NAMALWA (cell line): Measurements from ENCODE around the gene ATP7B.

Experiments
- DNase-seq: peaks from one replicate; pipeline ENCODE4 v3.0.0-alpha.2; 2015; ENCODE audit warnings: low spot score

Gene ATP7B

DNA sequence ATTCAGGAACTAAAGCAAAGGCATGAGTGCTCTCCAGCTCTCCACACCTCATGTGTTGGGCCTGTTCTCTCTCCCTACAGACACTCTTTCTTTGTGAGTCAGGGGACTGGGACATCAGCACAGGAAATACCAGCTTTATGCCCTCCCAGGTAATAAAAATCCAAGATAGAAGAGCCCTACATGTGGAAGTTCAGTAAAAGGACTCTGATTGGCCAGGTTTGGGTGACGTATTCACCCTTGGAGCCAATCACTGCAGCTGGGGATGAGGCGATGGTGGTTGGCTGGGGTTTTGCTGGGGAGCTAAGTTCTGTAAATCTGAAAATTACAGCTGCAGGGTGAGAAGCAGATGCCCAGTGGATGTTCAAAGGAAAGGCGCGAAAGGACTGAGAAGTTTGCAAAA lies 117.0 kb downstream of the ATP7B start:
- peak; percentile 22 for DNase-seq

DNA sequence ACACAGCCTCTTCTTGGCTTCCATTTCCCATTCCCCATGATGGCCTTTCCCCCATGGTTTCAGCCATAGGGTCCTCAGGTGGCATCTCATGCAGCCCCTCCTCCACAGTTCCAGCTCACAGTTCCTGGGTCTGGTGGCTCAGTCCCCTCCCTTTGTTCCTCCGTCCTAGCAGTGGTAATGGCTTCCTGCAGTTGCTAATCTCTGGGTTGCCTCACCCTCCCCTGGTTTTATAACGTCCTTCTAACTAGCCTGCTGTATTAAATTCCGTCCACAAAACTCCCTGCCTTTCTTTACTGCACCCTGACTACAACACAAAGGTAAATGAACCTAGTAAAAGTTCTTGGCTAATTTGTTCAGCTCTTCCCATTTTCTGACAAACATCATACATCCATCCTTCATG lies 118.6 kb downstream of the ATP7B start:
- DNase-seq, result no peak

DNA sequence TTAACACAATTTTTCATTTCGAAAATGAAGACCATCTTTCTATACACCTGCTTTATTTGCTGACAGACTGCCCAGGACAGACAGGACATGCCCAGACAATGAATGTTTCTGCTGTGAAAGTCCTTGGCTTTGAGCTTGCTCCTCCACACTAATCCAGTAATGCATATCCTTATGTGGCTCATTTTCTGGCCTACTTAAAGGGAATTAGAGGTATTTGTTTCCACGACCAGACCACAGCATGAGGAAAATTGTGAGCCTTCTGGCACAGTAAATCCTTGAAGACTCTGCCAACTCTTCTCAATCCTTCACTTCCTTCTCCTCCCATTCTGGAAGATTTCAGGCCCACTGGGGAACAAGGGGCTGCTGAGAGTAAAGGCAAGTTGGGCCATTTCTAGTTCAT lies 123.8 kb downstream of the ATP7B start:
- no peak for DNase-seq

DNA sequence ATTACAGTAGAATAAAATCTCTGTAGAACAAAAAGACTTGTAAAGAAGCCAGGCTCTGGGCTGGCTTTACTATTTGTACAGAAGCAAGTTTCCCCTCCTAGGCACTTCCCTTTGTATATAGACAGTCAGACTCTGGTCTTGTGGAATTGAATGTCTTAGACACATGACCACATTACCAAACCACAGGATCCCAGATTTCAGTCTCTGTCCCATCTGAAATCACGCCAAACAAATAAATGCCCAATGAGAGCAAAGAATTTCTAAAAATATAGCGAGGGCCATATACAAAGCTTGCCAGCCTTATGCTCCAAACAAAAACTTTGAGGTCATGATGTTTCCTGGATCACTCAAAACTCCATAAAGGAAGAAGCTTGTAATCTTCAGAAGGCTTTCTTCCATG lies 125.6 kb downstream of the ATP7B start:
- no peak for DNase-seq

DNA sequence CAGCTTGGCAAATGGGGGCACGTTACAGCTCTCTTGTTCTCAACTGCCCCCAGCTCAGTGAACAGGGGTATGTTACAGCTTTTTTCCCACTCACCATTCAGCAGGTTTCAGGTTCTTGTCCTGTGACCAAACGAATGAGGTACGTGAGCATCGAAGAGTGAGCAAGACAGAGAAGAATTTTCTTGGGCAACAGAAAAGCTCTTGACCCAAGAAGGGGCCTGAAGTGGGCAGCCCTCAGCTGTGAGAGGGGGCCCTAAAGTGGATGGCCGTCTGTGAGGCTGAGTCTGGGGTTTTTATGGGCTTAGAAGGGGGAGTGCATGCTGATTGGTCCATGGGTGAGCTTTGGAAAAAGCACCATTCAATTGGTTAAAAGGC lies 128.0 kb downstream of the ATP7B start:
- DNase-seq, result no peak
